DMS79 (cell line): Measurements from ENCODE around the gene HTRA1.

Experiments used
- DNase-seq: peaks from one replicate; lab custom pipeline; 2025; lab: John Stamatoyannopoulos, UW

Gene HTRA1

DNA sequence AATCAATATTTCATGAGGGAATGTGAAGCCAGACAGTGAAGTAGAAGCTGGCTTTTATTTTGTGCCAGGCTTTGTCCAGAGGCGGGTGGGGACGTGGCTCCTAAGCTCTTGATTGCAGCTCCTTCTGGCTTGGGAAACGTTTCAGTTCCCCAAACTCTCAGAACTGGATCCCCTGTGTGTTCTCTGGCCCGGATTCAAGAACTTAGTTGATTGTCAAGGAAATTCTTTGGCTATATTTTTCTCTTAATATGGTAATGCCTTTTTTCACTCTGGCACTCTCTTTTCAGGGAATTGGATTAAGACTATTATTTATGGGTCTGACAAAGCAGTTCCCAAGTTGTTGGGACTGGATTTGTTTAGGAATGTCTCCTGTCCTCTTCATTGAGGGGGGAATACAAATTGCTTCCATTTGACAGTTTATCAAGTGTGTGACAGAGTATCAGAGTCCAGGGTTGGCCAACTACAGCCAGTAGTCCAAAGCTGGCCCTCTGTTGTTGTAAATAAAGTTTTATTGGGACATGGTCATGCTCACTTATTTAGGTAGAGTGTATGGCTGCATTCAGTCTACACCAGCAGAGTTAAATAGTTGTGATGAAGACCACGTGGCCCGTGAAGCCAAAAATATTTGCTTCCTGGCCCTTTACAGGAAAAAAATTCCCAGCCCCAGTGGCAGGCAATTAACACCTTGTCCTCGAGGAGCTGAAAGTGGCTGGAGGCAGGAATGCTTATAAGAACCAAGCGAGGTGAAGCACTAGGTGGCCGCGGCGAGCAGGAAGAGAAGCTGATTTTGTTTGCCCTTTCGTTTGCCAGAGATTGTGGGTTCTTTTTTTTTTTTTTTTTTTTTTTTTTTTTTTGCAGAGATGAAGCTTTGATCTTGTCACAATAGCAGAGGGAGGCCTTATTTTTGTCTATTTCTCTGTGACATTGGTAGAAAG is 34.3 kb downstream of the HTRA1 start:
- DNase-seq: no peak

DNA sequence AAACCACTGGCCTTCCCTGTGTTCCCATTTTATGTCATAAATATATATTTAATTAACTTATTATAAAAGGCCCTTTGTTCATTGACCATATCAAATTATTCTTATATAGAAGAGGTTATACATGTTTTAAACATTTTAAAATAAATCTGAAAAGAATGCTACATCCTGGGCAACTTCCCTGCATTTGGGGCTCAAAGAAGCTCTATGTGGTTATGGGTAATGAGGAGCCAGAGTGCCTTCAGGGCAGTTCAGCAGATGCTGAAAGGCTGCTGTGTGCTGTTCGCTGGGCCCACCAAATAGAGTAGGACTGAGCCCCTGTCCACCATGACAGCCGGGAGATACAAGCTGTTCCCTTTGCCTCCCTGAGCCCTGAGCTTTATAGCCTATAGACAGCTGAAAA is 35.9 kb downstream of the HTRA1 start:
- no peak for DNase-seq

DNA sequence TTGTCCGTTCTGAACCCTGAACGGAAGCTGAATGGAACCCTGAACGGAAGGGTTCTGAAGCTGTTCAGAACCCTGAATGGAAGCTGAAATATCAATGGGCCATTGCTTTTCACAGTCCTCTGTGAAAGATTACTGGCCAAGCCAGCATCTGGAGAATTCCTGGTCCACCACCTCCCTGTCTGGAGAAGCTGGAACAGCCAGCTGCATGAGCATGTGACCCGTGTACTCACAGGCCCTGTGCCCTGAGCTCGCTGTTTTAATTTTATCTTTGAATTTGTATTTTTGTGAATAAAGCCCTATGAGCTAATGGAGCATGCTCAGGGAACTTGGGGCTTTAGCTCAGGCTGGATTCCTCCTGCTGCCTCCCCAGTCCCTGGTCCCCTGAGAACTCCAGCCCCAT is 37.2 kb downstream of the HTRA1 start:
- DNase-seq: no peak

DNA sequence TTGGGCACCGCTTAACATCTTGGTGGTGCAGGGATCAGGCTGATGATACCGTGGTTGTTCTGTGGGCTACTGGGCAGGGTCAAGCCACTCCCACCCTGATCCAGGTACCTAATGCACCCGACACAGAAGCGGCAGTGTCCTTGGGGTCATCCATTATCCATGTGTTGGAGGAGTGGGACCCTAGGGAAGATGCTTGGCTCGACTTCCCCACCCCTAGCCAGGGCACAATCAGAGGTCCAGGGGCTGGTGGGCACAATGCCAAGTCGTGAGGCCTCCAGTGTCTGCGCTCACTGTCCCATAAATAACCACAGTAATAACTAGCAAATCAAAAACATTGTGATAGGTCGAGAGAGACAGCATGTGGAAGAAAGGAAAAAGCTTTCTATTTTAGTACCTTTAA is 37.7 kb downstream of the HTRA1 start:
- DNase-seq: no peak

DNA sequence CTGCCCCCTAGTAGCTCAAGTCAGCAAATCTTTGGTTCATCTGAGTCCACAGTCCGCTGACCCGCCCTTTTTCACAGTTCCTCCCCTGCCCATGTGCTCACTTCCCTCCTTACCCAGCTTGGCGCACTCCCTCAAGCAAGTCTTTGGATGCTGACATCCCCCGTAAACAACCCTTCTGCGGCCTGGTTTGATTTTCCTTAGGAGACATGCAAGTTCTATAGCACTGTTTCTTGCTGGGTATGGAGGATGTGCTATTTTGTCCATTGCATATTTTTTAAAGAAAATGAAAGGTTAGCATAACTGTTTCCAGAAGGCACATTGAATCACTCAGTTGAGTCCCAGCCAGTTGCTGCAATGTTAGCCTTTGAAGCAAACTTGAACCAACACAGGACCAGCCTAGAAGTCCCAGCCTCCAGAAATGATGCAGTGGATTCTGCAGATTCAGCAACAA is 38.2 kb downstream of the HTRA1 start:
- no peak for DNase-seq

DNA sequence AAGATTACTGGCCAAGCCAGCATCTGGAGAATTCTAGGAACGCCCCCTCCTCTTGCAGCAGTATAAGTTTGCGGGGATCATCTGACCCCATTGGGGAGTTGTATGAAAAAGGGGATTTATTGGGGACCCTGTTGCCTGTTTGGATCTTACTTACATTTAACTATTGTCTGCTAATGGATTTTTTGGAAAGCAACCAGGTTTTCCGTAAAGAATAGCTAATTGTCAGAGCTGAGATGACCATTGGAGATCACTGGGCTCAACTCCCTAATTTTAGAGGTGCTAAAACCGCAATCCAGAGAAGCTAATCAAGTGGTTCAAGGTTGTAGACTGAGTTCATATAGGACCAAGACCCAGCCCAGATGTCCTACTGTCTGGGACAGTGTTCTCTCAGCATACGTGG is 38.8 kb downstream of the HTRA1 start:
- DNase-seq: no peak

DNA sequence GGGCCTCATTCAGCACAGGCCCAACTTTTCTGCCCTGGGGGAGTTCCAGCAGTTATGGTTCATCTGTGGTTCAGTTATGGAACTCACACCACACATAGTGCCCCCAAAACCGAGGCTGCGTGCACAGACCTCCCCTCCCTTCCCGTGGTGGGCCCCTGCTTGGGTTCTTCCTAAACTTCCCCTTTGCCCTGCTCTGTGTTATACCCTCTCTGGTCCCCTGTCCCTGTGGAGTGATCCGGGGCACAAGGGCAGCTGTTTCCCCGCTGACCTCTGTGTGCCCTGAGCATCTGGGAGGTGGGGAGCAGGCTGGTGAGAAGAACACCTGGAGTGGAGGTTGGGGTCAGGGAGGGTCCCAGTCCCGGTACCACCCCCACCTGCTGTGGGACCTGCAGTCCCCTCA is 39.4 kb downstream of the HTRA1 start:
- no peak for DNase-seq

DNA sequence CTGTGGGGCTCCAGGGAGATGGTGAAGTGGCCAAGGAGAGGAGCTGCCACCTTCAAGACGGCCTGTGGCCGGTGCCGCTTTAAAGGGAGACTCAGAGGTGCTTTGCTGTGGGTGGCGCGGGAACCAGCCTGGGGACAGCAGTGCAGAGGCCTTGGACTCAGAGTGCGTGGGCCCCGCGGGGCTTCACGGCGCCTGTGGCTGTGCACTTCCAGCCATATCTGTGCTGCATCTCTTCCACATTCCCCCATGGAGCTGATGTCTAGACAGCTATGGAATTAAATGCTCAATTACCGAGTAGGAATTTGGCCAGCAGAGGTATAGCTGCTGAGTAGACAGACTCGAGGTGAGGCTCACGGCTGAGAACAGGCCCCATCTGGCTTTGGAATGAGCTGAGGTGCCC is 41.7 kb downstream of the HTRA1 start:
- no peak for DNase-seq

DNA sequence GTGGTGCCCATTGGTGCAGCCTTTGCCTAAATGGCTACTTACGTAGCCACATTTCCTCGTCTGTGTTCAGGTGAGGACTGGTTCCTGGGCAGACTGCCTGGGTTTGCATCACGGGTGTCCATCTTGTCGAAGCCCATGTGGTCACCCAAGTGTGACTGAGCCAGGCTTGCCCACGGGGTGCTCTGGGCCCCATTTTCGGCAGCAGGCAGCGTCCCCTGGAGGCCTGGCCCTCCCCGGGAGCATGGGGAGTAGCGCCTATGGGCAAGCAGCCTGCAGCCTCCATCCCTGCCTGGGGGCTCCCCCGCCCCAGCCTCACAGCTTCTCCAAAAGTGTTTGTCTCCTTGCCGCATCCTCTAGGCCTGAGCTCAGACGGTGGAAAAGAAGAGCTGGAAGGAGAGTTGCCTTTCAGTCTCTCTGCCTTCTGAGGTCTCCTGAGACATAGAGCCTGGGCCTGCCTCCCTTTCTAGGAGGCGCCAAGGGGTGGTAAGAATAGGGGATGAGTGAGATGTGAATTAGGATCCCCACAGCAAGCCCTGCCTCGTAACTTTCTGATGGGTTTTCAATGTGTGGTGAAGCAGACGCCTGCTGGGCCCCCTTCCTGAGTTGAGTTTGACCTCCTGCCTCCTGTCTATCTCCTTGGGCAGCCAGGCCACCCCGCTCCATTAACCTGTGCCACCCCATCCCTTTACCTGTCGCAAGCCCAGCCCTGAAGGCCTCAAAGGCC is 42.7 kb downstream of the HTRA1 start:
- DNase-seq: no peak

DNA sequence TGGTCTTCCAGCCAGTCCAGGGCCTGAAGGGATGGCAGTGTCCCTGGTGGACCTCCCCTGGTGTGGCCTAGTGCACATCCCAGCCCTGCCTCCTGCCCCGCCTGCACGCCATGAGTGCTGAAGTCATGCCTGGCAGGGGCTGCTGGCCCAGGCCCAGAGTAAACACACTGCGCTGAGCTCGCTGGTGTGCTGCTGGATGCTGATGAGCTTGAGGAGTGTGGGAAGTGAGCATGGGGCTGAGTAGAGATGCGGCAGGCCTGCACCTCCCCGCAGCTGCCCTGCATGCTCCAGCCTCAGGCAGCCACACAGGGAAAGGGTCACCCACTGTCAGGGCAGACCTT is 43.2 kb downstream of the HTRA1 start:
- peak; percentile 44 for DNase-seq

DNA sequence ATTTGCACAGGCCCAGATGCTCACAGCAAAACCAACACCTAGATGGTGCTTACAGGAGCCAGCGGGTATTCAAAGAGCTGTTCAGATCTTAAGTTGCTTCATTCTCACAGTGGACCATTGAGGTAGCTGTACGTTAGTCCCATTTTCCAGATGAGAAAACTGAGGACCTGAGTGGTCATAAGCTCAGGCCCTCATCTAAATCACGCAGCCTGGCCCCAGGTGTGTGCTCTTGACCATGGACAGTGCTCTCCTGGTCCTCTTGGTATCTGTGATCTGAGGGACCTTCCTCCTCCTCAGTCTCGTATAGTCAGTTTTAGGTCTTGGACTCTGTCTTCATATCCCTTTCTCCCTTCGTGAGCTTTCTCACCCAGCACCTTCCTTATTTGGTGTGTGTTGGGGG is 43.7 kb downstream of the HTRA1 start:
- DNase-seq: no peak

DNA sequence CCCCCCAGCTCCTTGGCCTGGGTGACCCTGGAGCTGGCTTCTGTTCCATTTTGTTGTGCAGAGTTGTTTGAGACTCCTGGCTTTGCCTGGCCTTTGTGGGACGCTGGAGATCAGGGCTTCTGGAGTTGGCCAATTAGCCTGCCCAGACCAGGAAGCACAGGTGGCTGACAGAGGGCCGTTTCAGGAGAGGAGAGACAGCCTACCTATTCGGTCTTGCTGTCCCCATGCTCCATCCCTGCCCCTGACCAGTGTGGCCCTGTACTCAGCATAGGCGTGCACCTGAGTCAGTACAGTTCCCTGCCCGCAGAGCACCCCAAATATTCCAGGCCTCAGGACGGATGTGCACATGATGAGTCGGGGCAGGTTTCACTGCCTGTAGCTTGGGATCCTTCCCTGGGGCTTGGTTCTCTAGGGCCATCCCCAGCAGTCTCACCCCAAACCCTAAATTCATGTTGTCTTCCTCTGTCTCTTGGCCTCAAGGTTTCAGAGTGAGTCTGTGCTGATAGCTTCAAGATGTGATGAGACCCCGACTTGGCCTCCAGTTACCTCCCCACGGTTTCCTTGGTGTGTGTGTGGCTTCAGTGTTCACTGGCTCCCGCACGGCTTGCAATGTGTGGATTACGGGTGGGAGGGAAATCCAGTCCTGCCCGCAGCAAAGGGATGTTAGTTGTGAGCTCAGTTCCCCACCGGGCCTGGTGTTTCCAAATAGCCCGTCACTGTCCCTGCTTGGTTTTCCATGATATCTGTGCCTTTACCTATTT is 44.7 kb downstream of the HTRA1 start:
- DNase-seq: no peak

DNA sequence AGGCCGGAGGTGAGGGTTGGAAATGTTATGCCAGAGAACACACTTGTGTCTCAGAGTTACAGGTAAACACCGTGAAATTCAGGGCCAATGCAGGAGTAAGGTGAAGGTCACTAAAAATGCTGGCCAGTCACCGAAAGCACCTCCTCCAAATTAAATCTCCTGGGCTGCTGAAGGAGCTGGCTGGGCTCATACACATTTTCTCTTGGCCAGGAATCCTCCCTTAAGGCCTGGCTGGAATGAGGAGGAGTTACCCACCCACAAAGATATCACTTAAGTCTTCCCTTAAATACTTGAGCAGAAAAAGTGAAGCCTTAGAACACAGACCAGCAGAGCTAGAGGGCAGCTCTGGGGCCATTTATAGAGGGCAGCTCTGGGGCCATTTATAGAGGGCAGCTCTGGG is 46.3 kb downstream of the HTRA1 start:
- no peak for DNase-seq

DNA sequence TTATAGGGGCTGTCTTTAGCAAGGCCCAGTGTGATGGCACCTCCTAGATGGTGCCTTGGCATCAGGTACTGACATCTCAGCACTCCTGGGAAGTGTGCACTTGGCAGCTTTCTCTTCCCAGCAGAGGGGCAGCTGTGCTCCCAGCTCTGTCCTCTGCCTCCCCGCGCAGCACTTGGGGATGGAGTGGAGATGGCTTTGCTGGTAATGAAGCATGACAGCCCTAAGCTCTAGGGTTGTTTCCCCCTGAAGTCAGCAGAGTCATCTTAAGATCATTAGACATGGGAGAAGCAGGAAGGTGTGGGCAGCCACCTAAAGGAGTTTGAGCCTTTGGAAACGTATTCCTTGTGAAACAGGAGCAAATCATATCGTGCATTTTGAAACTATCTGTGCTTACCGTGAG is 46.7 kb downstream of the HTRA1 start:
- DNase-seq: peak; percentile 4

DNA sequence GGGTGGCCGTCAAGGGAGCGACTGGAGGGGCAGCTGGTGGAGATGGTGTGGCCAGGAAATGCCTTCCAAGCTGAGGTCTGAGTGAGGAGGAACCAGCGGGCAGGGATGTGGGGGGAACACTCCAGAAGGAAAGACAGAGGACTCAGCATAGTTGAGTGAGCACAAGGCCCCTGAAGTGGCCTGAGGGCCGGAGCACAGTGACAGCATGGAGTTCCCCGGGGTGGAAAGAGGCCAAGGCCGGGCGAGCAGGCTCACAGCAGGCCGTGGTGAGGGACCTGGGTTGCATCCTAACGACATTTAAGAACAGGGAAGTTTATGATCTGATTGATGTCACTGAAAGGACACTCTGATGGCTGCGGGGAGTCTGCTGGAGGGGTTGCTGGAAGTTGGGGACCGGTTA is 48.0 kb downstream of the HTRA1 start:
- no peak for DNase-seq

DNA sequence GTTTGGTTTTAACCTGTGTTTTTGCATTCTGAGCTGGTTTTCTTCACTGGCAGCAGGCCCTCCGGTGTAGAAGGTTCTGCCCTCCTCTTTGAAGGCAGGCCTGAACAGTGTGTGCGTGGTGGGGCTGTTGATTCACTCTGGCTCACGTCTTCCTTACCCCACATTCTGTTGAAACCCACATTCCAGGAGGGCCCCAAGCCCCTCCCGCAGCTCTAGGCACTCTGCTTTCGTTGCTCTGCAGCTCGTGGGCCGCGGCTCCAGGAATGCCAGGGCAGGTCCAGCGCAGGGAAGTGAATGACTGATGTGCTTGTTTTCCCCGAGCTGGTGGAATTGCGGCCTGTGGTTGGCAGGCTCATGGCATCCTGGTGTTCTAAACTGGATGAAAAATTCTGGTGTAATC is 49.0 kb downstream of the HTRA1 start:
- DNase-seq: no peak

DNA sequence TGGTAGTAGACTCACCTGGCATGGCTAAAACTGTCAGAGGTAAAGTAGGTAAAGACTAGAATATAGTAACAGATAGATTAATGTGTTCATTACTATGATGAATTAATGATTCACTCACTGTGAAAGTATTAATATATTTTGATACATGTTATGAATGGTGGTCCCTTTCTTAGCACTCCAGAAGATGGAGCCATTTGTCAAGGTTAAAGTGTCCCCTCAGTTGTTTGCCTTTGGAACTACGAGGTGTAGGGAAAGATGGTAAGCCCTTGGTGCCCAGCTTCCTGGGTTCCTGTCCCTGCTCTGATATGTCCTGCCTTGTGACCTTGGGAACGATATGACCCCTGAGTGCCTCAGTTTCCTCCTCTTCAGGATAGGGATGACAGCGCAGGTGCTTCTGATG is 49.4 kb downstream of the HTRA1 start:
- no peak for DNase-seq

DNA sequence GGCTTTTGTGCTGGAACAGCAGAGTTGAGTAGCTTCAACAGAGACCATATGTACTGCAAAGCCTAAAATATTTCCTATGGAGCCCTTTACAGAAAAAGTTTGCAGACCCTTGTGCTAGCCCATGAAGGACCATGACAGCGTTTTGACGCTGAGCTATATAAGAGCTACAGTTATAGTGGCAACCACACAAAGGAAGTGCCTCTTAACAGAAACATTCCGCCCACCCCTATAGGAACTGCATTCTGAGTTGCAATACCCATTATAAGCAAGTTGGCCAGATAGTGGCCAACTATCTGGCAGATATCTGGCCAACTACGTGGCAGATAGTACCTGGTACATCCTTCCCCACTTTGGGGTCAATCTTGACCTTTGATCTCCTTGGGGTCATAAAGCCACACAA is 51.7 kb downstream of the HTRA1 start:
- DNase-seq: no peak

DNA sequence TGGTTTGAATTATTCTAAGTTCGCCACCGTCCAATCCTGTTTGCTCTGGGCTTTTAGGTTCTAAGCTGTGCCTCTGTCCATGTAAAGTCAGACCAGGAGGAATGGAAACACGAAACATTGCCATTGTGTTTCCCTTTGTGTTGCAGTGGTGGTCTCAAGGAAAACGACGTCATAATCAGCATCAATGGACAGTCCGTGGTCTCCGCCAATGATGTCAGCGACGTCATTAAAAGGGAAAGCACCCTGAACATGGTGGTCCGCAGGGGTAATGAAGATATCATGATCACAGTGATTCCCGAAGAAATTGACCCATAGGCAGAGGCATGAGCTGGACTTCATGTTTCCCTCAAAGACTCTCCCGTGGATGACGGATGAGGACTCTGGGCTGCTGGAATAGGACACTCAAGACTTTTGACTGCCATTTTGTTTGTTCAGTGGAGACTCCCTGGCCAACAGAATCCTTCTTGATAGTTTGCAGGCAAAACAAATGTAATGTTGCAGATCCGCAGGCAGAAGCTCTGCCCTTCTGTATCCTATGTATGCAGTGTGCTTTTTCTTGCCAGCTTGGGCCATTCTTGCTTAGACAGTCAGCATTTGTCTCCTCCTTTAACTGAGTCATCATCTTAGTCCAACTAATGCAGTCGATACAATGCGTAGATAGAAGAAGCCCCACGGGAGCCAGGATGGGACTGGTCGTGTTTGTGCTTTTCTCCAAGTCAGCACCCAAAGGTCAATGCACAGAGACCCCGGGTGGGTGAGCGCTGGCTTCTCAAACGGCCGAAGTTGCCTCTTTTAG is 52.9 kb downstream of the HTRA1 start:
- DNase-seq: no peak

DNA sequence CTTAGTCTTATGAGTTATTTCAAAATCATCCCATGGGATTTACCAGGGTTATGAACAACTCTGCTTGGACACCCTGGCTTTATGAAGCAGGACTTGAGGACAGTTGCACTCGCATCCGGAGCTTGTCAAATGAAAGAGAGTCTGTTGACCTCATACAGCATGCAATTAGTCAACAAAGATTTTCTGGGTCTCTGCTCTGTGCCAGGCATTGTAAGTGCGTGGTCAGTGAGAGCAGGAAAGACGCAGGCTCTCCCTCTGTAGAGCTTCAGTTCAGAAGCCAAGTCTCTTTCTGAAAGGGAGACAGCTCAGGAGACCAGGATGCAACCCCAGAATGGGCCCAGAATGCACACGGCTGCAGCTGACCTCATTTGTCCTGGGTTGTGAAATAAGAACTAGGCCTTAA is 53.7 kb downstream of the HTRA1 start:
- DNase-seq: no peak

DNA sequence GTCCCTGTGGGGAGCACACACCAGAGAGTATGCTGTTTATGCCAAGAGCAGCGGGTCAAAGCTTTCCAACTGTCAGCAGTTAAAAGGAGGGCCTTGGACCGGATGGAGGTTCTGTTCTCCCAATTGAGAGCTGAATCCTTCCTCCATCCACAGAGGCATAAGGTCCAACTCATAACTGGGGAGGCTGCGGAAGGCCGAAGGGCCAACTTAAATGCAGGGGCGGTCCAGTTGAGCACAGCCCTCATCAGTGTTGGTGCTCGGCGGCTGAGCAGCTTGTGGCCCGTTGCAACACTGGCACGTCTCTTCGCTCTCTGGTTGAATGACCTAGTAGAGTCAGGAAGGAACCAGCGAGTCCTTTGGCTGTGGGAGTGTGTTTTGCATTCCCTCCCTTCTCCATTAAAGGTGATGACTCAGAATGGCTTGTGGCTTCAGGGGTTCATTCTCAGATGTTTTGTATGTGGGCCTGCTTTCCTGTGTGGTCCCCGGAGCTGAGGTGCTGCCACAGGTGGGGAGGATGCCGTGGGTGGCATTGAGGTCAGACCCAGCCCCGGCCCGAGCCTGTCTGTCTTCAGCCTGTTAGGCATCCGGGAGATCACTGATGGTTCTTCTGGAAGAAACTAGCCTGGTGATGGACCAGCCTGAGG is 54.4 kb downstream of the HTRA1 start:
- DNase-seq: no peak
